ENCODE results near the gene AGMO.

DNA sequence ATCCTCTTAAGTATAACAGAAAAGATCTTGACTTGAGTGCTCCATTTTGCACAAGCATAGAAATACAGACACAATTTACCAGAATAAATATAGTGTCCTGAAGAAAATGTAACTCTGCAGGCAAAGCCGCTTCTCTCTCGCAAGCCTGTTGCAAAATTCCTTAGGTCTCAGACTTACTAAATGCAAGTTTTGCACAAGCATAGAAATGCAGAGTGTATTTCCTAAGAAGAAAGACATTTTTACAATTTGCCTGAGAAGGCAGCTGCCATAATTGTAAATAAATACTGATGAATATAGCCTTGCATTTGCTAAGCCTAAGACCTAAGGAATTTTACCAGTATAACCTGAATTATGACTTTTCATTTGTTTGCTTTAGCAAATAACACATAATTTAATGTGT lies 67.1 kb downstream of the AGMO start:
- no peak for TF ChIP-seq YY1 (IDR thresholded peaks at IDR 0.05)
- TF ChIP-seq, protein P1, sequence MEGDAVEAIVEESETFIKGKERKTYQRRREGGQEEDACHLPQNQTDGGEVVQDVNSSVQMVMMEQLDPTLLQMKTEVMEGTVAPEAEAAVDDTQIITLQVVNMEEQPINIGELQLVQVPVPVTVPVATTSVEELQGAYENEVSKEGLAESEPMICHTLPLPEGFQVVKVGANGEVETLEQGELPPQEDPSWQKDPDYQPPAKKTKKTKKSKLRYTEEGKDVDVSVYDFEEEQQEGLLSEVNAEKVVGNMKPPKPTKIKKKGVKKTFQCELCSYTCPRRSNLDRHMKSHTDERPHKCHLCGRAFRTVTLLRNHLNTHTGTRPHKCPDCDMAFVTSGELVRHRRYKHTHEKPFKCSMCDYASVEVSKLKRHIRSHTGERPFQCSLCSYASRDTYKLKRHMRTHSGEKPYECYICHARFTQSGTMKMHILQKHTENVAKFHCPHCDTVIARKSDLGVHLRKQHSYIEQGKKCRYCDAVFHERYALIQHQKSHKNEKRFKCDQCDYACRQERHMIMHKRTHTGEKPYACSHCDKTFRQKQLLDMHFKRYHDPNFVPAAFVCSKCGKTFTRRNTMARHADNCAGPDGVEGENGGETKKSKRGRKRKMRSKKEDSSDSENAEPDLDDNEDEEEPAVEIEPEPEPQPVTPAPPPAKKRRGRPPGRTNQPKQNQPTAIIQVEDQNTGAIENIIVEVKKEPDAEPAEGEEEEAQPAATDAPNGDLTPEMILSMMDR (IDR thresholded peaks at IDR 0.05; ENCODE audit: low read depth, low read length, missing input control): no peak
- no peak for TF ChIP-seq RAD21 (IDR thresholded peaks at IDR 0.05)
- TF ChIP-seq, protein P2, sequence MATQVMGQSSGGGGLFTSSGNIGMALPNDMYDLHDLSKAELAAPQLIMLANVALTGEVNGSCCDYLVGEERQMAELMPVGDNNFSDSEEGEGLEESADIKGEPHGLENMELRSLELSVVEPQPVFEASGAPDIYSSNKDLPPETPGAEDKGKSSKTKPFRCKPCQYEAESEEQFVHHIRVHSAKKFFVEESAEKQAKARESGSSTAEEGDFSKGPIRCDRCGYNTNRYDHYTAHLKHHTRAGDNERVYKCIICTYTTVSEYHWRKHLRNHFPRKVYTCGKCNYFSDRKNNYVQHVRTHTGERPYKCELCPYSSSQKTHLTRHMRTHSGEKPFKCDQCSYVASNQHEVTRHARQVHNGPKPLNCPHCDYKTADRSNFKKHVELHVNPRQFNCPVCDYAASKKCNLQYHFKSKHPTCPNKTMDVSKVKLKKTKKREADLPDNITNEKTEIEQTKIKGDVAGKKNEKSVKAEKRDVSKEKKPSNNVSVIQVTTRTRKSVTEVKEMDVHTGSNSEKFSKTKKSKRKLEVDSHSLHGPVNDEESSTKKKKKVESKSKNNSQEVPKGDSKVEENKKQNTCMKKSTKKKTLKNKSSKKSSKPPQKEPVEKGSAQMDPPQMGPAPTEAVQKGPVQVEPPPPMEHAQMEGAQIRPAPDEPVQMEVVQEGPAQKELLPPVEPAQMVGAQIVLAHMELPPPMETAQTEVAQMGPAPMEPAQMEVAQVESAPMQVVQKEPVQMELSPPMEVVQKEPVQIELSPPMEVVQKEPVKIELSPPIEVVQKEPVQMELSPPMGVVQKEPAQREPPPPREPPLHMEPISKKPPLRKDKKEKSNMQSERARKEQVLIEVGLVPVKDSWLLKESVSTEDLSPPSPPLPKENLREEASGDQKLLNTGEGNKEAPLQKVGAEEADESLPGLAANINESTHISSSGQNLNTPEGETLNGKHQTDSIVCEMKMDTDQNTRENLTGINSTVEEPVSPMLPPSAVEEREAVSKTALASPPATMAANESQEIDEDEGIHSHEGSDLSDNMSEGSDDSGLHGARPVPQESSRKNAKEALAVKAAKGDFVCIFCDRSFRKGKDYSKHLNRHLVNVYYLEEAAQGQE (IDR thresholded peaks at IDR 0.05): no peak
- TF ChIP-seq JUND (IDR thresholded peaks at IDR 0.05): no peak
- TF ChIP-seq HNF4A (conservative IDR thresholded peaks at IDR 0.05): no peak
- TF ChIP-seq FOXA2 (IDR thresholded peaks at IDR 0.05): no peak
- TF ChIP-seq, protein P3, sequence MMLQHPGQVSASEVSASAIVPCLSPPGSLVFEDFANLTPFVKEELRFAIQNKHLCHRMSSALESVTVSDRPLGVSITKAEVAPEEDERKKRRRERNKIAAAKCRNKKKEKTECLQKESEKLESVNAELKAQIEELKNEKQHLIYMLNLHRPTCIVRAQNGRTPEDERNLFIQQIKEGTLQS (IDR thresholded peaks at IDR 0.05): no peak

All from liver (tissue), 3 donors.